NB4 (cell line): ENCODE data around the gene C10orf62.

Source experiments
- MYC ChIP-seq: IDR thresholded peaks from 2 replicates; pipeline ENCODE4 v1.6.1; 2011; ENCODE audit warnings: low read depth, low read length
- POLR2A ChIP-seq: IDR thresholded peaks from 2 replicates; pipeline ENCODE4 v1.6.1; 2011; ENCODE audit warnings: mild to moderate bottlenecking; ENCODE audit not compliant: insufficient read length; ENCODE audit errors: extremely low read depth
- TF ChIP-seq, protein P1 (sequence below): IDR thresholded peaks from one replicate; pipeline ENCODE4 v1.5.1; 2012; ENCODE audit warnings: low read depth, low read length

DNA sequence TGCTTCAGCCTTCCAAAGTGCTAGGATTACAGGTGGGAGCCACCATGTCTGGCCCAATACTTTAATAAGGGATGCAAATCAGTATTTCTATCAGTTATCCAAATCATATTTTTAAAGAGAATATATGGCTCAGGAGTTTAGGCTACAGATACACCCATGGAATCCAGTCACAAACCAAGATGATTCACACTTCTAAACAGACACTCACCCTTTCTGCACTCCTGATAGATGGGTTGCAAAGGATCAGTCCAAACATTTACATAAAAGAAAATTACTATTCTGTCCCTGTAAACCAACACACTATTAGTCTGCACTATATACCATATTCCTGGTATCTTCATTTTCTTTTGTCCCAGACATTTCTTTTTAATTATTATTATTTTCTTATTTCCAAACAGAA, 41.6 kb downstream of the C10orf62 start:
- TF ChIP-seq POLR2A (no peak), MYC (no peak)
- TF ChIP-seq, protein P1, sequence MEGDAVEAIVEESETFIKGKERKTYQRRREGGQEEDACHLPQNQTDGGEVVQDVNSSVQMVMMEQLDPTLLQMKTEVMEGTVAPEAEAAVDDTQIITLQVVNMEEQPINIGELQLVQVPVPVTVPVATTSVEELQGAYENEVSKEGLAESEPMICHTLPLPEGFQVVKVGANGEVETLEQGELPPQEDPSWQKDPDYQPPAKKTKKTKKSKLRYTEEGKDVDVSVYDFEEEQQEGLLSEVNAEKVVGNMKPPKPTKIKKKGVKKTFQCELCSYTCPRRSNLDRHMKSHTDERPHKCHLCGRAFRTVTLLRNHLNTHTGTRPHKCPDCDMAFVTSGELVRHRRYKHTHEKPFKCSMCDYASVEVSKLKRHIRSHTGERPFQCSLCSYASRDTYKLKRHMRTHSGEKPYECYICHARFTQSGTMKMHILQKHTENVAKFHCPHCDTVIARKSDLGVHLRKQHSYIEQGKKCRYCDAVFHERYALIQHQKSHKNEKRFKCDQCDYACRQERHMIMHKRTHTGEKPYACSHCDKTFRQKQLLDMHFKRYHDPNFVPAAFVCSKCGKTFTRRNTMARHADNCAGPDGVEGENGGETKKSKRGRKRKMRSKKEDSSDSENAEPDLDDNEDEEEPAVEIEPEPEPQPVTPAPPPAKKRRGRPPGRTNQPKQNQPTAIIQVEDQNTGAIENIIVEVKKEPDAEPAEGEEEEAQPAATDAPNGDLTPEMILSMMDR, result no peak
